Kidney (tissue), 14 donors: ENCODE data around the gene CEP95. TPM values are rescaled to one million over a fixed set of nuclear protein-coding genes. Genes with fewer than 3 reads are reported as not detected.

ENCODE experiments used
- DNase-seq, 5 donors: peaks; one replicate each; pipeline ENCODE4 v3.0.0-alpha.2; 2013 to 2020
- FAIRE-seq: peaks from 2 replicates; lab custom pipeline; 2012; peaks lifted over from hg19 to GRCh38; lab: Jason Lieb, UNC
- H3K27ac ChIP-seq, 2 donors: one replicate each; pipeline ENCODE4 v1.7.0; 2013; ENCODE audit warnings: low read depth in 2 of 2, low read length in 2 of 2, inconsistent platforms in 1 of 2
- H3K27me3 ChIP-seq: one replicate; pipeline ENCODE4 v1.7.1; 2013; ENCODE audit warnings: low read length, inconsistent platforms; ENCODE audit not compliant: control insufficient read depth, insufficient read depth
- H3K36me3 ChIP-seq, 3 donors: one replicate each; pipeline versions ENCODE4 v1.7.0 to v1.7.1; 2013; ENCODE audit warnings: low read length in 3 of 3, control low read depth in 1 of 3, inconsistent platforms in 1 of 3; ENCODE audit not compliant: insufficient read depth in 3 of 3, control insufficient read depth in 2 of 3
- H3K4me1 ChIP-seq, 3 donors: one replicate each; pipeline versions ENCODE4 v1.7.0 to v1.7.1; 2013; ENCODE audit warnings: low read length in 3 of 3, inconsistent platforms in 1 of 3, low read depth in 1 of 3; ENCODE audit not compliant: control insufficient read depth in 2 of 3, insufficient read depth in 2 of 3
- H3K4me3 ChIP-seq, 3 donors: one replicate each; pipeline versions ENCODE4 v1.7.0 to v1.8.1; 2013; ENCODE audit warnings: low read length in 3 of 3, control low read depth in 1 of 3, inconsistent platforms in 1 of 3
- H3K9ac ChIP-seq, 3 donors: one replicate each; pipeline versions ENCODE4 v1.7.0 to v1.7.1; 2013; ENCODE audit warnings: low read length in 3 of 3, control low read depth in 1 of 3, inconsistent platforms in 1 of 3
- H3K9me3 ChIP-seq, 3 donors: one replicate each; pipeline versions ENCODE4 v1.7.0 to v1.7.1; 2013; ENCODE audit warnings: low read length in 3 of 3, control low read depth in 1 of 3, inconsistent platforms in 1 of 3; ENCODE audit not compliant: control insufficient read depth in 2 of 3, insufficient read depth in 1 of 3
- CTCF ChIP-seq: IDR thresholded peaks from 3 replicates; pipeline ENCODE4 v1.5.1; 2012; ENCODE audit warnings: mild to moderate bottlenecking, moderate library complexity, borderline replicate concordance; ENCODE audit not compliant: insufficient read depth; ENCODE audit errors: extremely low read depth
- intact Hi-C: fragments of 100-400 bp; cut with DNase I; formaldehyde crosslinking; loops from one replicate; pipeline ENCODE4 v1.11.1; 2022
- polyA plus RNA-seq: library from polyadenylated mRNA; stranded (reverse); fragments of 350-450 nt; fragmentation: Illumina TruSeq; extraction: RNeasy Lipid Tissue Mini Kit (QIAGEN cat#74804); gene quantifications from one replicate; pipeline ENCODE4 v1.2.3, GENCODE V29; 2014; ENCODE audit warnings: low read depth, low replicate concordance; ENCODE audit not compliant: insufficient read depth
- total RNA-seq: library from RNA; stranded (reverse); fragmentation: NEBNext Ultra II Directional; extraction: Animal tissue kit (Norgen Biotek cat#: 25700); gene quantifications from one replicate; pipeline ENCODE4 v1.2.1, GENCODE V29; 2021
- donor health status: control.
- donor health status: control.
- donor health status: control.
- donor health status: control.
- donor health status: control.
- donor health status: DM: yes; HTN: yes; CAD: no.
- donor health status: Normal renal cell carcinoma (clear cell type).

The CEP95 gene
- total and polyA plus RNA-seq, 2 donors from 2014 or later, result 25.3 to 49.3 TPM

DNA sequence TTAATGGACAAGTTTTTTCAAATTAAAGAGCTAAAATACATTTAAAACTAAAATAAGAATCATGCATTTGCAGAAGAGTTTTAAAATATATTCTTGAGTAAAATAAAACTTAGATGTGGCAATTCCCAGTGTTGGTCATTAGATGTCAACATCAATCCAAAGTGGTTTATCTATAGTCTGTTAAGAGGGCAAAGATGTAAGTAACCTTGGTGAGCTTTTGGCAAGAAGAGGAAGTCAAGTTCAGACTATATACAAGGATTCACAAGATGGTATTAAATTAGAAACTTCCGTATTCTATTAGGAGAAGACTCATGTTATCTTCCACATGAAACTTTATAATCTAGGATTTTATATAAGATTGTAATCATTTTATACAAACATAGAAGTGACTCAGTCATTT, 73.1 kb downstream of the CEP95 start:
- no peak overlapping the region for H3K4me3 ChIP-seq
- no peaks in the 10 kb centered on the region for H3K27me3 ChIP-seq
- H3K4me1 ChIP-seq, result no peaks in the 10 kb centered on the region
- H3K9ac ChIP-seq, result no peak overlapping the region
- FAIRE-seq, result no peak
- no peak for TF ChIP-seq CTCF
- intact Hi-C loops, result no loop called here
- DNase-seq, result no peak
- peaks cover 0 to 21% (median 4%) of the 10 kb centered on the region in 3 donors for H3K36me3 ChIP-seq
- H3K27ac ChIP-seq, result no peak overlapping the region
- H3K9me3 ChIP-seq, result no peaks in the 10 kb centered on the region

DNA sequence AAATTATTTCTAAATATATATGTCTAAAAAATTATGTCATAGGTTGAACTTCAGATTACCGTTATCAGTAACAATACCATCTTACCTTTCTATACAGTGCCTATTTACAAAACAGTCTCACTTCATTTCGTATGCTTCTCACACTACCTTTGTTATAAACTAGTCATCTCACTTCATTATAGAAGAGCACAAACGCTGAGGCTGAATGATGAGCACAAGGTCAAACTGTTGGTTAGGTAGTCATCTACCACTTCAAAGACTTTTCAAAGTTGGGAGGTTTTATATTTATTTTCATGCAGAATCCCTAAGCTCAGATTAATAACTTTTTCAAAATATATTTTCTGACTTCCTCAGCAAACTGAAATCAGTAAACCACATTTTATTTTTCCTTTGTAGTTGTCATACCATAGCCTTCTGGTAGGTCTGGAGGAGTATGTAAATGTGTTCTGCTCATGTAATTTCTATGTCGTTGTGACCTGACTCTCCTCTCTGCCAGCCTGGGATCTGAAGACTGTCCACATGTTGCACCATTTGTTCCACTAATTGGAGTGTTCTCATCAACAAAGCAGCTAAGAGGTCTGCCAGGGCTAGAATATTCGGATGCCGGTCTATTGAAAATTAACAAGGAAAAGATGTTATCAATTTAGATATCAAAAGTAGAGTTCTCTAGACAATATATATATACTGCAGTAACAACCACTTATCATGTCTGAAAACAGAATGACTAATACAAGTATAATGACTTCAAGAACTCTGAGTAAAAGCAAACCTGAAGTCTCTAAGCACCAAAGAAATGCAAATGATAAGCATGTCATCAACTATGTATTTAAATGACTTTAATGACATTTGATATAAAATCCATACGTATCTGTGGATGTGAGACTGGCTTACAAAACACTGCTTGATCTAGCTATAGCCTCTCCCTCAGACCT, 73.9 kb downstream of the CEP95 start:
- DNase-seq (no peak), FAIRE-seq (no peak)
- Histone ChIP-seq H3K4me3 (no peak overlapping the region), H3K4me1 (no peaks in the 10 kb centered on the region), H3K36me3 (peaks cover 0 to 21% (median 4%) of the 10 kb centered on the region in 3 donors), H3K27me3 (no peaks in the 10 kb centered on the region), H3K27ac (no peak overlapping the region), H3K9ac (no peak overlapping the region), H3K9me3 (no peaks in the 10 kb centered on the region)
- intact Hi-C loops, result no loop called here
- TF ChIP-seq CTCF, result no peak

- DNase-seq, result no peak
- intact Hi-C loops, result no loop called here
- Histone ChIP-seq H3K4me1 (no peaks in the 10 kb centered on the region), H3K9me3 (no peaks in the 10 kb centered on the region), H3K27ac (no peak overlapping the region), H3K27me3 (no peaks in the 10 kb centered on the region), H3K4me3 (no peak overlapping the region), H3K36me3 (peaks cover 0 to 17% (median 0%) of the 10 kb centered on the region in 3 donors), H3K9ac (no peak overlapping the region)
- no peak for TF ChIP-seq CTCF
- no peak for FAIRE-seq
These were observed 76.3 kb downstream of the CEP95 start for GRCh38 chr17:64583038-64583437.
